ENCODE measurements around the gene CDH4. TPM values are rescaled to one million over a fixed set of nuclear protein-coding genes. Genes with fewer than 3 reads are reported as not detected.

CDH4 gene
- total and polyA plus RNA-seq, 2 donors from 2014 or later, result 1.1 TPM; not detected in 1

GRCh38 chr20:61915101-61915500, 663.0 kb downstream of the CDH4 start:
- Histone ChIP-seq H3K4me3 (ENCODE audit: low read length in 3 of 3) (no peak overlapping the region), H3K36me3 (ENCODE audit: control insufficient read depth in 2 of 3, insufficient read depth in 3 of 3, low read length in 3 of 3) (no peaks in the 10 kb centered on the region), H3K27me3 (ENCODE audit: control insufficient read depth, insufficient read depth, low read length) (no peaks in the 10 kb centered on the region), H3K27ac (ENCODE audit: low read depth in 2 of 2, low read length in 2 of 2) (no peak overlapping the region), H3K9ac (ENCODE audit: low read length in 3 of 3) (no peak overlapping the region), H3K9me3 (ENCODE audit: control insufficient read depth in 2 of 3, insufficient read depth in 1 of 3, low read length in 3 of 3) (peaks cover 1 to 10% (median 5%) of the 10 kb centered on the region in 3 donors), H3K4me1 (ENCODE audit: control insufficient read depth in 2 of 3, insufficient read depth in 2 of 3, low read depth in 1 of 3, low read length in 3 of 3) (no peaks in the 10 kb centered on the region)
- DNase-seq (no peak), FAIRE-seq (no peak)
- intact Hi-C loops (cut with DNase I), result no loop called here
- no peak for TF ChIP-seq CTCF (IDR thresholded peaks at IDR 0.05; ENCODE audit: borderline replicate concordance, extremely low read depth, insufficient read depth)

- no peak for DNase-seq
- H3K27ac ChIP-seq (ENCODE audit: low read depth in 2 of 2, low read length in 2 of 2), result no peak overlapping the region
- H3K36me3 ChIP-seq (ENCODE audit: control insufficient read depth in 2 of 3, insufficient read depth in 3 of 3, low read length in 3 of 3), result no peaks in the 10 kb centered on the region
- peaks cover 0 to 6% (median 0%) of the 10 kb centered on the region in 3 donors for H3K9me3 ChIP-seq (ENCODE audit: control insufficient read depth in 2 of 3, insufficient read depth in 1 of 3, low read length in 3 of 3)
- no peaks in the 10 kb centered on the region for H3K4me1 ChIP-seq (ENCODE audit: control insufficient read depth in 2 of 3, insufficient read depth in 2 of 3, low read depth in 1 of 3, low read length in 3 of 3)
- no peaks in the 10 kb centered on the region for H3K27me3 ChIP-seq (ENCODE audit: control insufficient read depth, insufficient read depth, low read length)
- no peak overlapping the region for H3K9ac ChIP-seq (ENCODE audit: low read length in 3 of 3)
- intact Hi-C loops (cut with DNase I), result no loop called here
- no peak for TF ChIP-seq CTCF (IDR thresholded peaks at IDR 0.05; ENCODE audit: borderline replicate concordance, extremely low read depth, insufficient read depth)
- no peak overlapping the region for H3K4me3 ChIP-seq (ENCODE audit: low read length in 3 of 3)
- FAIRE-seq, result no peak
These were observed 664.3 kb downstream of the CDH4 start for GRCh38 chr20:61916318-61916891.

GRCh38 chr20:61917474-61918145, 665.5 kb downstream of the CDH4 start:
- no peak for TF ChIP-seq CTCF (IDR thresholded peaks at IDR 0.05; ENCODE audit: borderline replicate concordance, extremely low read depth, insufficient read depth)
- no peaks in the 10 kb centered on the region for H3K4me1 ChIP-seq (ENCODE audit: control insufficient read depth in 2 of 3, insufficient read depth in 2 of 3, low read depth in 1 of 3, low read length in 3 of 3)
- intact Hi-C loops (cut with DNase I), result no loop called here
- no peak for DNase-seq
- no peak overlapping the region for H3K4me3 ChIP-seq (ENCODE audit: low read length in 3 of 3)
- H3K9me3 ChIP-seq (ENCODE audit: control insufficient read depth in 2 of 3, insufficient read depth in 1 of 3, low read length in 3 of 3), result peaks cover 0 to 6% (median 0%) of the 10 kb centered on the region in 3 donors
- H3K27me3 ChIP-seq (ENCODE audit: control insufficient read depth, insufficient read depth, low read length), result no peaks in the 10 kb centered on the region
- no peaks in the 10 kb centered on the region for H3K36me3 ChIP-seq (ENCODE audit: control insufficient read depth in 2 of 3, insufficient read depth in 3 of 3, low read length in 3 of 3)
- H3K27ac ChIP-seq (ENCODE audit: low read depth in 2 of 2, low read length in 2 of 2), result no peak overlapping the region
- no peak for FAIRE-seq
- no peak overlapping the region for H3K9ac ChIP-seq (ENCODE audit: low read length in 3 of 3)

All from kidney (tissue), 14 donors.